CD14-positive monocyte (primary cell): ENCODE results near the gene VPS52. TPM values are rescaled to one million over a fixed set of nuclear protein-coding genes. Genes with fewer than 3 reads are reported as not detected.
A peak's percentile ranks its signal among the peaks of the same experiment; 100 is the strongest.

Experiments used
- DNase-seq, 3 donors: peaks; one replicate each; pipeline ENCODE4 v3.0.0-alpha.2; 2011 to 2022
- H2AFZ ChIP-seq: 2 replicates; pipeline ENCODE4 v1.6.0; 2012; ENCODE audit warnings: mild to moderate bottlenecking, low read depth, low read length, inconsistent platforms; ENCODE audit not compliant: insufficient read depth, poor library complexity, severe bottlenecking
- H3K27ac ChIP-seq, 2 donors: 1 replicate in 1 of 2; 2 replicates in 1 of 2; pipeline ENCODE4 v1.5.1; 2012 to 2013; ENCODE audit warnings: low read length in 2 of 2, control low read depth in 1 of 2, inconsistent platforms in 1 of 2, low read depth in 1 of 2, mild to moderate bottlenecking in 1 of 2
- H3K27me3 ChIP-seq, 2 donors: one replicate each; pipeline versions ENCODE4 v1.6.0 to v1.6.1; 2011 to 2013; ENCODE audit warnings: low read length in 2 of 2; ENCODE audit not compliant: control insufficient read depth in 2 of 2, insufficient read depth in 2 of 2
- H3K36me3 ChIP-seq, 2 donors: replicated peaks in 1 of 2; 1 replicate in 1 of 2; 2 replicates in 1 of 2; pipeline versions ENCODE4 v1.5.1 to v1.6.1; 2012 to 2013; ENCODE audit warnings: low read length in 2 of 2, control low read depth in 1 of 2, inconsistent platforms in 1 of 2, mild to moderate bottlenecking in 1 of 2; ENCODE audit not compliant: insufficient read depth in 2 of 2, control insufficient read depth in 1 of 2
- H3K4me1 ChIP-seq, 2 donors: 1 replicate in 1 of 2; 2 replicates in 1 of 2; pipeline versions ENCODE4 v1.5.1 to v1.6.1; 2012 to 2013; ENCODE audit warnings: low read length in 2 of 2, control low read depth in 1 of 2, inconsistent platforms in 1 of 2, mild to moderate bottlenecking in 1 of 2, moderate library complexity in 1 of 2; ENCODE audit not compliant: insufficient read depth in 2 of 2, control insufficient read depth in 1 of 2
- H3K4me2 ChIP-seq: replicated peaks from 2 replicates; pipeline ENCODE3; 2012; ENCODE audit warnings: low read length, moderate library complexity, mild to moderate bottlenecking; ENCODE audit not compliant: poor library complexity, severe bottlenecking; ENCODE audit errors: extremely low read depth
- H3K4me3 ChIP-seq, 3 experiments: fragments of 200-600 bp in 1 of 3; sonication (generic) in 1 of 3; replicated peaks in 1 of 3; 1 replicate in 2 of 3; 2 replicates in 1 of 3; pipeline ENCODE4 v1.5.1; 2011 to 2013; ENCODE audit warnings: low read length in 3 of 3, mild to moderate bottlenecking in 3 of 3, control low read depth in 2 of 3, low read depth in 2 of 3, inconsistent platforms in 1 of 3, moderate library complexity in 1 of 3
- H3K79me2 ChIP-seq: 2 replicates; pipeline ENCODE4 v1.6.0; 2012; ENCODE audit warnings: mild to moderate bottlenecking, control low read depth, inconsistent platforms, low read length, moderate library complexity; ENCODE audit not compliant: insufficient read depth
- H3K9ac ChIP-seq: 2 replicates; pipeline ENCODE4 v1.6.0; 2017; ENCODE audit warnings: low read length, mild to moderate bottlenecking; ENCODE audit not compliant: insufficient read depth, poor library complexity, severe bottlenecking
- H3K9me3 ChIP-seq, 2 donors: replicated peaks in 1 of 2; 1 replicate in 1 of 2; 2 replicates in 1 of 2; pipeline versions ENCODE4 v1.5.1 to v1.6.1; 2012 to 2013; ENCODE audit warnings: low read length in 2 of 2, control low read depth in 1 of 2; ENCODE audit not compliant: control insufficient read depth in 1 of 2, insufficient read depth in 1 of 2
- H4K20me1 ChIP-seq: 2 replicates; pipeline ENCODE4 v1.6.0; 2012; ENCODE audit warnings: mild to moderate bottlenecking, low read length, control low read depth, moderate library complexity; ENCODE audit not compliant: insufficient read depth
- H3K27ac Mint-ChIP-seq, 7 donors: one replicate each; pipeline ENCODE4 v1.8.0; 2020; ENCODE audit warnings: mild to moderate bottlenecking in 7 of 7, mixed read lengths in 7 of 7, moderate library complexity in 6 of 7, inconsistent platforms in 2 of 7
- H3K27me3 Mint-ChIP-seq, 3 donors: one replicate each; pipeline ENCODE4 v1.8.0; 2021 to 2022; ENCODE audit warnings: low read depth in 3 of 3, mild to moderate bottlenecking in 3 of 3, mixed read lengths in 3 of 3, moderate library complexity in 3 of 3, inconsistent platforms in 1 of 3
- H3K36me3 Mint-ChIP-seq, 2 donors: one replicate each; pipeline ENCODE4 v1.8.0; 2020; ENCODE audit warnings: mixed read lengths in 2 of 2, inconsistent platforms in 1 of 2, mild to moderate bottlenecking in 1 of 2
- H3K4me1 Mint-ChIP-seq: one replicate; pipeline ENCODE4 v1.8.0; 2020; ENCODE audit warnings: mild to moderate bottlenecking, mixed read lengths
- H3K4me3 Mint-ChIP-seq, 2 donors: one replicate each; pipeline ENCODE4 v1.8.0; 2020; ENCODE audit warnings: mild to moderate bottlenecking in 2 of 2, mixed read lengths in 2 of 2, moderate library complexity in 1 of 2
- H3K9me3 Mint-ChIP-seq, 7 donors: one replicate each; pipeline ENCODE4 v1.8.0; 2020 to 2022; ENCODE audit warnings: mixed read lengths in 7 of 7, mild to moderate bottlenecking in 6 of 7, moderate library complexity in 6 of 7, inconsistent platforms in 2 of 7
- CTCF ChIP-seq: fragments of 200-600 bp; IDR thresholded peaks from one replicate; pipeline ENCODE4 v1.8.0; 2022; ENCODE audit warnings: antibody characterized with exemption, mild to moderate bottlenecking
- WGBS: methylation state at CpG from one replicate; pipeline ENCODE4 v1.1.5; 2013; ENCODE audit warnings: missing lambda C conversion rate; ENCODE audit not compliant: insufficient coverage; 5-methylcytosine and 5-hydroxymethylcytosine counted together
- intact Hi-C, 2 donors: fragments of 100-400 bp; cut with micrococcal nuclease; formaldehyde crosslinking; loops; one replicate each; pipeline versions ENCODE4 v1.15.0 to v1.15.1; 2023
- polyA plus RNA-seq, 3 donors: library from polyadenylated mRNA; depleted of rRNA in 1 of 3; unstranded in 2 of 3; stranded (reverse) in 1 of 3; fragments of 300-500 nt in 2 of 3; fragments of >200 nt in 1 of 3; fragmentation: Illumina TruSeq in 2 of 3; gene quantifications; 1 replicate in 2 of 3; 2 replicates in 1 of 3; pipeline ENCODE4 v1.2.3, GENCODE V29; 2012 to 2021

The VPS52 gene
- polyA plus RNA-seq, 3 donors: 11.0 to 150 (median 14.5) TPM

GRCh38 chr6:33296797-33297405, 25.2 kb upstream of the VPS52 start:
- H3K9me3 Mint-ChIP-seq: peaks cover 0 to 6% (median 0%) of the 10 kb centered on the region in 7 donors
- peak overlapping the region; percentile 50 for H2AFZ ChIP-seq
- no peak for TF ChIP-seq CTCF
- peaks cover 53 to 61% of the 10 kb centered on the region in 2 donors for H3K36me3 Mint-ChIP-seq
- H3K4me3 Mint-ChIP-seq: peak overlapping the region; percentile 100
- intact Hi-C loops: loop anchor here (5.0 to 10.0 kb wide), 2 partner anchors 95 to 98 kb away; partner anchors contain the start of genes HSD17B8 (in 1 of the 2), KIFC1 (in 1 of the 2), RXRB (in 1 of the 2) and SLC39A7 (in 1 of the 2)
- H3K9me3 ChIP-seq: no peaks in the 10 kb centered on the region
- 50% methylated on average over 2 of the region's 12 CpGs for WGBS
- peaks cover 52 to 62% of the 10 kb centered on the region in 2 donors for H3K36me3 ChIP-seq
- H3K4me2 ChIP-seq: peak overlapping the region; percentile 99
- H3K4me1 ChIP-seq: peaks cover 34 to 36% of the 10 kb centered on the region in 2 donors
- DNase-seq: no peak
- peak overlapping the region; percentile 75 to 95 (median 83) for H3K4me3 ChIP-seq
- peaks cover 68% of the 10 kb centered on the region for H3K79me2 ChIP-seq
- peak overlapping the region; percentile 60 to 100 (median 99) for H3K27ac Mint-ChIP-seq
- H3K4me1 Mint-ChIP-seq: peaks cover 42% of the 10 kb centered on the region
- peak overlapping the region; percentile 78 for H3K9ac ChIP-seq
- H3K27ac ChIP-seq: peak overlapping the region; percentile 94 to 98
- no peaks in the 10 kb centered on the region for H3K27me3 ChIP-seq
- peaks cover 0 to 3% (median 0%) of the 10 kb centered on the region in 3 donors for H3K27me3 Mint-ChIP-seq
- H4K20me1 ChIP-seq: peaks cover 75% of the 10 kb centered on the region

- Histone ChIP-seq H3K27me3 (no peaks in the 10 kb centered on the region), H4K20me1 (peaks cover 72% of the 10 kb centered on the region), H3K4me2 (no peak overlapping the region), H3K9me3 (no peaks in the 10 kb centered on the region), H2AFZ (no peak overlapping the region), H3K4me1 (peaks cover 25 to 26% of the 10 kb centered on the region in 2 donors), H3K4me3 (no peak overlapping the region), H3K36me3 (peaks cover 55 to 62% of the 10 kb centered on the region in 2 donors), H3K9ac (no peak overlapping the region), H3K79me2 (peaks cover 62% of the 10 kb centered on the region), H3K27ac (no peak overlapping the region)
- intact Hi-C loops: loop anchor here (5.0 to 10.0 kb wide), 2 partner anchors 93 to 99 kb away; partner anchors contain the start of genes HSD17B8 (in 1 of the 2), KIFC1 (in 1 of the 2), RXRB (in 1 of the 2) and SLC39A7 (in 1 of the 2)
- TF ChIP-seq CTCF: no peak
- H3K36me3 Mint-ChIP-seq: peaks cover 56 to 57% of the 10 kb centered on the region in 2 donors
- peaks cover 0 to 3% (median 0%) of the 10 kb centered on the region in 3 donors for H3K27me3 Mint-ChIP-seq
- H3K9me3 Mint-ChIP-seq: peaks cover 0 to 6% (median 0%) of the 10 kb centered on the region in 7 donors
- no peak for DNase-seq
- H3K27ac Mint-ChIP-seq: peak overlapping the region in 3 of 7 donors; percentile 26 to 100 (median 59)
- H3K4me1 Mint-ChIP-seq: peaks cover 35% of the 10 kb centered on the region
- WGBS: over 99% methylated on average over 12 of the region's 15 CpGs
- peak overlapping the region in 1 of 2 donors; percentile 25 for H3K4me3 Mint-ChIP-seq
Measured at GRCh38 chr6:33295621-33296369, 24.1 kb upstream of the VPS52 start.
